LNCaP clone FGC (cell line): Measurements from ENCODE around the gene GRK3.

ENCODE experiments used
- DNase-seq: peaks from one replicate; pipeline ENCODE4 v3.0.0-alpha.2; 2011; ENCODE audit warnings: low read depth
- H3K4me3 ChIP-seq: 2 replicates; pipeline ENCODE4 v1.5.1; 2011; ENCODE audit warnings: mild to moderate bottlenecking, low read depth, low read length, control low read depth
- CTCF ChIP-seq: IDR thresholded peaks from 2 replicates; pipeline ENCODE4 v1.5.1; 2012; ENCODE audit warnings: mild to moderate bottlenecking; ENCODE audit not compliant: control insufficient read depth, insufficient read depth; ENCODE audit errors: extremely low read depth

Gene GRK3

GRCh38 chr22:25628494-25628893 is 64.0 kb downstream of the GRK3 start:
- no peak overlapping the region for H3K4me3 ChIP-seq
- no peak for TF ChIP-seq CTCF
- DNase-seq, result peak; percentile 92

GRCh38 chr22:25629613-25630012 is 65.1 kb downstream of the GRK3 start:
- no peak for DNase-seq
- H3K4me3 ChIP-seq, result no peak overlapping the region
- no peak for TF ChIP-seq CTCF

- no peak for TF ChIP-seq CTCF
- H3K4me3 ChIP-seq, result no peak overlapping the region
- DNase-seq, result no peak
These were observed 66.0 kb downstream of the GRK3 start for GRCh38 chr22:25630447-25630846.

GRCh38 chr22:25636323-25636722 is 71.8 kb downstream of the GRK3 start:
- no peak overlapping the region for H3K4me3 ChIP-seq
- DNase-seq, result no peak
- no peak for TF ChIP-seq CTCF

GRCh38 chr22:25637032-25637431 is 72.6 kb downstream of the GRK3 start:
- no peak for DNase-seq
- no peak overlapping the region for H3K4me3 ChIP-seq
- no peak for TF ChIP-seq CTCF

GRCh38 chr22:25637672-25638071 is 73.2 kb downstream of the GRK3 start:
- no peak overlapping the region for H3K4me3 ChIP-seq
- TF ChIP-seq CTCF, result no peak
- no peak for DNase-seq

- TF ChIP-seq CTCF, result no peak
These were observed 74.2 kb downstream of the GRK3 start for GRCh38 chr22:25638638-25639037.

More at GRCh38 chr22:25638638-25639037, 74.2 kb downstream of the GRK3 start:
- H3K4me3 ChIP-seq, result no peak overlapping the region
- no peak for DNase-seq
